ENCODE data around the gene HCAR1. TPM values are rescaled to one million over a fixed set of nuclear protein-coding genes. Genes with fewer than 3 reads are reported as not detected.
"Not testable (repeated sequence)": the region's sequence is repeated elsewhere in the genome, so short reads cannot be mapped to it uniquely, and the experiment has no call there.

Gene HCAR1
- total RNA-seq, 1 experiment from 2014 or later, result 4.0 TPM

DNA sequence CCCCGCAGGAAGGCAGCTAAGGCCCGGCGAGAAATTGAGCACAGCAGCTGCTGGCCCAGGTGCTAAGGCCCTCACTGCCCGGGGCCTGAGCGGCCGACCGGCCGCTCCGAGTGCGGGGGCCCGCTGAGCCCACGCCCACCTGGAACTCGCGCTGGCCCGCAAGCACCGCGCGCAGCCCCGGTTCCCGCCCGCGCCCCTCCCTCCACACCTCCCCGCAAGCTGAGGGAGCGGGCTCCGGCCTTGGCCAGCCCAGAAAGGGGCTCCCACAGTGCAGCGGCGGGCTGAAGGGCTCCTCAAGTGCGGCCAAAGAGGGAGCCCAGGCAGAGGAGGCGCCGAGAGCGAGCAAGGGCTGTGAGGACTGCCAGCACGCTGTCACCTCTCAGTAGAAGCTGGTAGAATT, 53.9 kb downstream of the HCAR1 start:
- not testable (repeated sequence) for H4K20me1 ChIP-seq (ENCODE audit: low read length); DNase-seq; H3K79me2 ChIP-seq (ENCODE audit: low read length); H2AFZ ChIP-seq (ENCODE audit: low read length); H3K9ac ChIP-seq (ENCODE audit: low read length); H3K4me2 ChIP-seq (ENCODE audit: low read length); H3K27me3 ChIP-seq (ENCODE audit: low read length); ATAC-seq; H3K9me2 ChIP-seq (replicated peaks; ENCODE audit: low read length); H3K36me3 ChIP-seq (ENCODE audit: low read depth, low read length); BruUV-seq (replicated peaks); H3K27ac ChIP-seq (ENCODE audit: low read length); H3K4me3 ChIP-seq (ENCODE audit: low read length); H3K9me3 ChIP-seq (ENCODE audit: low read length); H3F3A ChIP-seq (ENCODE audit: low read length, unreplicated experiment)
- POLR2A ChIA-PET (ENCODE audit: unreplicated experiment), result interaction anchor here (0.6 kb wide), 1 partner anchor 41 kb away, joined by 3 read pairs; no protein-coding TSS in a partner anchor
- peaks cover 24% of the 10 kb centered on the region for H3K4me1 ChIP-seq (ENCODE audit: insufficient read depth, low read length)
- CTCF ChIA-PET, result interaction anchor here (0.6 kb wide), 1 partner anchor 9 kb away, joined by 3 read pairs; no protein-coding TSS in a partner anchor
- intact Hi-C loops (cut with micrococcal nuclease), result loop anchor here (5.0 kb wide), 1 partner anchor 51 kb away; no protein-coding TSS in a partner anchor

Other genes starting within 250 kb of the HCAR1 start
- gene ZCCHC8, start 229.9 kb downstream of the HCAR1 start, total RNA-seq (2014; rRNA removed), result 14.4 and 15.0 TPM in 2 replicates
- gene RSRC2, start 203.9 kb downstream of the HCAR1 start, total RNA-seq (2014; rRNA removed), result 87.3 and 105 TPM in 2 replicates
- gene KNTC1, start 203.6 kb downstream of the HCAR1 start, total RNA-seq (2014; rRNA removed), result 80.3 and 84.8 TPM in 2 replicates
- 0.17 TPM in 1 of 2 replicates, not detected in the other for gene HCAR2, start 27.5 kb downstream of the HCAR1 start, total RNA-seq (2014; rRNA removed)
- not detected in 2 replicates for gene HCAR3, start 14.0 kb downstream of the HCAR1 start, total RNA-seq (2014; rRNA removed)
- 83.3 and 91.9 TPM in 2 replicates for gene DENR, start 22.0 kb upstream of the HCAR1 start, total RNA-seq (2014; rRNA removed)
- 0.47 and 0.58 TPM in 2 replicates for gene CCDC62, start 43.7 kb upstream of the HCAR1 start, total RNA-seq (2014; rRNA removed)
- 46.1 and 83.6 TPM in 2 replicates for gene HIP1R, start 104.6 kb upstream of the HCAR1 start, total RNA-seq (2014; rRNA removed)
- gene VPS37B, start 165.3 kb upstream of the HCAR1 start, total RNA-seq (2014; rRNA removed), result 74.3 and 80.8 TPM in 2 replicates
- gene ABCB9, start 235.6 kb upstream of the HCAR1 start, total RNA-seq (2014; rRNA removed), result 18.4 and 20.9 TPM in 2 replicates
- gene OGFOD2, start 244.4 kb upstream of the HCAR1 start, total RNA-seq (2014; rRNA removed), result 33.3 and 35.6 TPM in 2 replicates
- 363 and 486 TPM in 2 replicates for gene ARL6IP4, start 249.8 kb upstream of the HCAR1 start, total RNA-seq (2014; rRNA removed)